HG03103 (cell line): ENCODE data around the gene SPRY1.

Source experiments
- ATAC-seq: cut with Tn5 transposase; IDR thresholded peaks from one replicate; pipeline ENCODE4 v1.9.1; 2021; ENCODE audit warnings: low read depth; ENCODE audit not compliant: unreplicated experiment

SPRY1 gene

GRCh38 chr4:123406872-123407271, 10.3 kb downstream of the SPRY1 start:
- ATAC-seq, result no peak

GRCh38 chr4:123408471-123409084, 12.0 kb downstream of the SPRY1 start:
- ATAC-seq, result no peak

- ATAC-seq, result no peak
These were observed 12.7 kb downstream of the SPRY1 start for GRCh38 chr4:123409334-123409733.

- no peak for ATAC-seq
These were observed 14.9 kb downstream of the SPRY1 start for GRCh38 chr4:123411514-123411913.

GRCh38 chr4:123412091-123412505, 15.5 kb downstream of the SPRY1 start:
- peak; percentile 76 for ATAC-seq

- no peak for ATAC-seq
These were observed 16.3 kb downstream of the SPRY1 start for GRCh38 chr4:123412700-123413512.

- no peak for ATAC-seq
These were observed 19.0 kb downstream of the SPRY1 start for GRCh38 chr4:123415576-123415975.

- ATAC-seq, result no peak
These were observed 19.4 kb downstream of the SPRY1 start for GRCh38 chr4:123415977-123416376.

GRCh38 chr4:123417813-123418212, 21.2 kb downstream of the SPRY1 start:
- no peak for ATAC-seq

GRCh38 chr4:123418351-123418931, 21.8 kb downstream of the SPRY1 start:
- peak; percentile 82 for ATAC-seq

- ATAC-seq, result no peak
These were observed 23.5 kb downstream of the SPRY1 start for GRCh38 chr4:123419885-123420755.

- ATAC-seq, result no peak
These were observed 24.8 kb downstream of the SPRY1 start for GRCh38 chr4:123421227-123421936.

- ATAC-seq, result no peak
These were observed 25.6 kb downstream of the SPRY1 start for GRCh38 chr4:123421937-123422781.

- no peak for ATAC-seq
These were observed 27.2 kb downstream of the SPRY1 start for GRCh38 chr4:123423819-123424218.

- no peak for ATAC-seq
These were observed 31.4 kb downstream of the SPRY1 start for GRCh38 chr4:123427951-123428350.

- ATAC-seq, result no peak
These were observed 33.4 kb downstream of the SPRY1 start for GRCh38 chr4:123430031-123430430.

- no peak for ATAC-seq
These were observed 33.9 kb downstream of the SPRY1 start for GRCh38 chr4:123430501-123430900.

GRCh38 chr4:123433573-123433972, 37.0 kb downstream of the SPRY1 start:
- no peak for ATAC-seq

- no peak for ATAC-seq
These were observed 37.4 kb downstream of the SPRY1 start for GRCh38 chr4:123433976-123434375.
